ENCODE data around the gene IL32. TPM values are rescaled to one million over a fixed set of nuclear protein-coding genes. Genes with fewer than 3 reads are reported as not detected.

The IL32 gene
- total RNA-seq, 4 donors from 2014 or later = 21.9 to 720 (median 492) TPM

DNA sequence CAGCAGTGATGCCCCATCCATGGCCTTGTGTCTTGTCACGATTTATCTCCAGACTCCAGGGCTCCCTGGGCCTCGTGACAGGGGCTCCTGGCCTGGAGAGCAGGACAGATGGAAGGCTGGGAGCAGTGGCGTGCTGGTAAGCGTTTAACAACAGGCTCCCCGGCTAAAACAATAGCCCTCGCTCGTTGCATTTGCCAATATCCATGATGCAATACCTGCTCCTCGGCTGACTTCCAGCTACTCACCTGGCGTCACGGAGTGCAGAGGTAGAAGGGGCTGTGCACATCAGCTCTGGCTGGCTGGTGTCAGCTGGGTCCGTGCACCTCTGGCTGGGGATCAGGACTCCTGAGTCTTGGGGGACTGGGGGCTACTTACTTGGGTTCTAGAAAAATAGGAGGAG is 27.2 kb upstream of the IL32 start:
- Histone ChIP-seq H3K4me3 (no peak overlapping the region), H3K27me3 (peaks cover 69% of the 10 kb centered on the region), H3K9me3 (no peaks in the 10 kb centered on the region), H3K36me3 (no peaks in the 10 kb centered on the region), H3K27ac (peak overlapping the region; percentile 62 to 79 (median 74)), H3K4me1 (peaks cover 0 to 33% (median 24%) of the 10 kb centered on the region in 4 donors)
- 30% methylated on average over 11 of the region's 11 CpGs; no CpG with 5 or more reads in 1 of the 2 donors for WGBS, 2 donors (ENCODE audit: low coverage in 1 of 2)
- TF ChIP-seq EP300 (IDR thresholded peaks at IDR 0.05; ENCODE audit: low read depth) (no peak), POLR2AphosphoS5 (IDR thresholded peaks at IDR 0.05) (no peak), POLR2A (IDR thresholded peaks at IDR 0.05) (no peak)
- TF ChIP-seq, protein P1, sequence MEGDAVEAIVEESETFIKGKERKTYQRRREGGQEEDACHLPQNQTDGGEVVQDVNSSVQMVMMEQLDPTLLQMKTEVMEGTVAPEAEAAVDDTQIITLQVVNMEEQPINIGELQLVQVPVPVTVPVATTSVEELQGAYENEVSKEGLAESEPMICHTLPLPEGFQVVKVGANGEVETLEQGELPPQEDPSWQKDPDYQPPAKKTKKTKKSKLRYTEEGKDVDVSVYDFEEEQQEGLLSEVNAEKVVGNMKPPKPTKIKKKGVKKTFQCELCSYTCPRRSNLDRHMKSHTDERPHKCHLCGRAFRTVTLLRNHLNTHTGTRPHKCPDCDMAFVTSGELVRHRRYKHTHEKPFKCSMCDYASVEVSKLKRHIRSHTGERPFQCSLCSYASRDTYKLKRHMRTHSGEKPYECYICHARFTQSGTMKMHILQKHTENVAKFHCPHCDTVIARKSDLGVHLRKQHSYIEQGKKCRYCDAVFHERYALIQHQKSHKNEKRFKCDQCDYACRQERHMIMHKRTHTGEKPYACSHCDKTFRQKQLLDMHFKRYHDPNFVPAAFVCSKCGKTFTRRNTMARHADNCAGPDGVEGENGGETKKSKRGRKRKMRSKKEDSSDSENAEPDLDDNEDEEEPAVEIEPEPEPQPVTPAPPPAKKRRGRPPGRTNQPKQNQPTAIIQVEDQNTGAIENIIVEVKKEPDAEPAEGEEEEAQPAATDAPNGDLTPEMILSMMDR (IDR thresholded peaks at IDR 0.05) = no peak
- in situ Hi-C loops (cut with MboI; ENCODE audit: low pct_ligation_motif_present in 1 of 4, low pct_unique_long_range_greater_than_20kb in 1 of 4, low sequenced_read_pairs in 3 of 4) = loop anchor here in 1 of 4 donors (25.0 kb wide), 1 partner anchor 99 kb away; the partner anchor contains the start of gene ZNF213
- DNase-seq = peak; percentile 79
- intact Hi-C loops (cut with DNase I; ENCODE audit: low total_unique reads) = no loop called here

DNA sequence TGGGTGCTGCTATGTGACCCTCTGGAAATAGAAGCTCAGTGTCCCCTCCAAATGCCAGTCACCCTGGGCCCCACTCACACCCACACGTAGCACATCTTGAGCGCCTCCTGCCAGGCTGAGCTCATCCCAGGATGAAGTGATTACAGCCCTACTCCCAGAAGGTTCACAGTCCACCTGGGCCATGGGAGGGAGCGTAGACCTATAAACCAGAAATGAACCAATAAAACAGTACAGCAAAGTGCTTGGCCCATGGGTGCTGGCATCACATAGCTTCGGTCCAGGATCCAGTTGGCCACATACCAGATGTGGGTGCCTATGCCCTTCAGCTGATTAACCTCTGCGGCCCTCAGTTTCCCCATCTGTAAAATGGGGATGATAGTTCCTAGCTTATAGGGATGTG is 26.5 kb upstream of the IL32 start:
- peaks cover 0 to 33% (median 23%) of the 10 kb centered on the region in 4 donors for H3K4me1 ChIP-seq
- TF ChIP-seq POLR2A (IDR thresholded peaks at IDR 0.05) (peak; percentile 58), EP300 (IDR thresholded peaks at IDR 0.05; ENCODE audit: low read depth) (no peak), POLR2AphosphoS5 (IDR thresholded peaks at IDR 0.05) (peak in 2 of 3 donors; percentile 67 to 84)
- 48% methylated on average over 5 of the region's 5 CpGs; no CpG with 5 or more reads in 1 of the 2 donors for WGBS, 2 donors (ENCODE audit: low coverage in 1 of 2)
- H3K4me3 ChIP-seq = no peak overlapping the region
- H3K36me3 ChIP-seq = no peaks in the 10 kb centered on the region
- peaks cover 72% of the 10 kb centered on the region for H3K27me3 ChIP-seq
- peak; percentile 84 for DNase-seq
- H3K9me3 ChIP-seq = no peaks in the 10 kb centered on the region
- intact Hi-C loops (cut with DNase I; ENCODE audit: low total_unique reads) = no loop called here
- in situ Hi-C loops (cut with MboI; ENCODE audit: low pct_ligation_motif_present in 1 of 4, low pct_unique_long_range_greater_than_20kb in 1 of 4, low sequenced_read_pairs in 3 of 4) = loop anchor here in 1 of 4 donors (25.0 kb wide), 1 partner anchor 98 kb away; the partner anchor contains the start of gene ZNF213
- peak overlapping the region; percentile 62 to 79 (median 74) for H3K27ac ChIP-seq

DNA sequence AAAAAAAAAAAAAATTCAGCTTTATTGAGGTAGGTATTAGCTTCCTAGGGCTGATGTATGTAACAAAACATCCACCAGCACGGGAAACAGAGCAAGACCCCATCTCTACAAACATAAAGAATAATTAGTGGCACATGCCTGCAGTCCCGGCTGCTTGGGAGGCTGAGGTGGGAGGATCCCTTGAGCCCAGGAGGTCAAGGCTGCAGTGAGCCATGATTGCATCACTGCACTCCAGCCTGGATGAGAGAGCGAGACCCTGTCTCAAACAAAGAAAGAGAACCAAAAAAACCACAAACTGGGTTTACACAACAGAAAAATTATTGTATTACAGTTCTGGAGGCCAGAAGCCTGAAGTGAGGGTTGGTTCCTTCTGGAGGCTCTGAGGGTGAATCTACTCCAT is 23.1 kb upstream of the IL32 start:
- peaks cover 0 to 37% (median 31%) of the 10 kb centered on the region in 4 donors for H3K4me1 ChIP-seq
- H3K36me3 ChIP-seq = no peaks in the 10 kb centered on the region
- in situ Hi-C loops (cut with MboI; ENCODE audit: low pct_ligation_motif_present in 1 of 4, low pct_unique_long_range_greater_than_20kb in 1 of 4, low sequenced_read_pairs in 3 of 4) = loop anchor here in 1 of 4 donors (25.0 kb wide), 1 partner anchor 95 kb away; the partner anchor contains the start of gene ZNF213
- WGBS, 2 donors (ENCODE audit: low coverage in 1 of 2) = 78 to 93% methylated on average over 2 to 3 of the region's 3 CpGs
- peaks cover 74% of the 10 kb centered on the region for H3K27me3 ChIP-seq
- intact Hi-C loops (cut with DNase I; ENCODE audit: low total_unique reads) = no loop called here
- no peak for DNase-seq
- no peak for TF ChIP-seq POLR2A (IDR thresholded peaks at IDR 0.05)
- no peak for TF ChIP-seq POLR2AphosphoS5 (IDR thresholded peaks at IDR 0.05)
- no peak for TF ChIP-seq EP300 (IDR thresholded peaks at IDR 0.05; ENCODE audit: low read depth)
- TF ChIP-seq, protein P1 (IDR thresholded peaks at IDR 0.05) = no peak
- H3K9me3 ChIP-seq = no peaks in the 10 kb centered on the region
- no peak overlapping the region for H3K27ac ChIP-seq
- no peak overlapping the region for H3K4me3 ChIP-seq

DNA sequence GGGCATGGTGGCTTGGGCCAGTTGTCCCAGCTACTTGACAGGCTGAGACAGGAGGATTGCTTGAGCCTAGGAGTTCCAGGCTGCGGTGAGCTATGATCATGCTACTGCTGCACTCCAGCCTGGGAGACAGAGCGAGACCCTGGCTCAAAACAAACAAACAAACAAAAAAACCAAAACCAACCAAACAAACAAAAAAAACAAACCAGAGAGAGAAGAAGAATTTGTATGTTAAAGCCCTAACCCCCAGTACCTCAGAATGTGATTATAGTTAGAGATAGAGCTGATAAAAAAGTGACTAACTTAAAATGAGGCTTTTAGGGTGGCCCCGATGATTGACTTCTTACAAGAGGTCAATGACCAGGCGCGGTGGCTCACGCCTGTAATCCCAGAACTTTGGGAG is 20.7 kb upstream of the IL32 start:
- Histone ChIP-seq H3K27me3 (peaks cover 86% of the 10 kb centered on the region), H3K4me3 (no peak overlapping the region), H3K9me3 (no peaks in the 10 kb centered on the region), H3K27ac (no peak overlapping the region), H3K36me3 (no peaks in the 10 kb centered on the region), H3K4me1 (peaks cover 0 to 22% (median 21%) of the 10 kb centered on the region in 4 donors)
- intact Hi-C loops (cut with DNase I; ENCODE audit: low total_unique reads) = no loop called here
- DNase-seq = no peak
- in situ Hi-C loops (cut with MboI; ENCODE audit: low pct_ligation_motif_present in 1 of 4, low pct_unique_long_range_greater_than_20kb in 1 of 4, low sequenced_read_pairs in 3 of 4) = loop anchor here in 1 of 4 donors (25.0 kb wide), 1 partner anchor 93 kb away; the partner anchor contains the start of gene ZNF213
- 68 to 92% methylated on average over 4 to 6 of the region's 6 CpGs for WGBS, 2 donors (ENCODE audit: low coverage in 1 of 2)
- TF ChIP-seq POLR2AphosphoS5 (IDR thresholded peaks at IDR 0.05) (no peak), POLR2A (IDR thresholded peaks at IDR 0.05) (no peak), EP300 (IDR thresholded peaks at IDR 0.05; ENCODE audit: low read depth) (no peak)
- TF ChIP-seq, protein P1 (IDR thresholded peaks at IDR 0.05) = no peak
